Mononuclear cell (primary cell): ENCODE data around the gene EPN2. TPM values are rescaled to one million over a fixed set of nuclear protein-coding genes. Genes with fewer than 3 reads are reported as not detected.

Source experiments
- H3K27me3 ChIP-seq: 2 replicates; pipeline ENCODE4 v1.6.0; 2011; ENCODE audit warnings: low read length, control low read depth; ENCODE audit not compliant: insufficient read depth
- H3K4me1 ChIP-seq: 2 replicates; pipeline ENCODE4 v1.5.1; 2011; ENCODE audit warnings: mild to moderate bottlenecking, low read length, control low read depth; ENCODE audit not compliant: insufficient read depth
- H3K4me3 ChIP-seq: 2 replicates; pipeline ENCODE4 v1.5.1; 2011; ENCODE audit warnings: mild to moderate bottlenecking, low read length, moderate library complexity
- H3K9me3 ChIP-seq: 2 replicates; pipeline ENCODE4 v1.5.1; 2011; ENCODE audit warnings: low read depth, mild to moderate bottlenecking, control low read depth, low read length
- total RNA-seq: library from RNA; depleted of rRNA; stranded (reverse); fragments of >200 nt; gene quantifications from one replicate; pipeline ENCODE4 v1.2.3, GENCODE V29; 2012

The EPN2 gene
- total RNA-seq, 1 donor, result 8.4 TPM

DNA sequence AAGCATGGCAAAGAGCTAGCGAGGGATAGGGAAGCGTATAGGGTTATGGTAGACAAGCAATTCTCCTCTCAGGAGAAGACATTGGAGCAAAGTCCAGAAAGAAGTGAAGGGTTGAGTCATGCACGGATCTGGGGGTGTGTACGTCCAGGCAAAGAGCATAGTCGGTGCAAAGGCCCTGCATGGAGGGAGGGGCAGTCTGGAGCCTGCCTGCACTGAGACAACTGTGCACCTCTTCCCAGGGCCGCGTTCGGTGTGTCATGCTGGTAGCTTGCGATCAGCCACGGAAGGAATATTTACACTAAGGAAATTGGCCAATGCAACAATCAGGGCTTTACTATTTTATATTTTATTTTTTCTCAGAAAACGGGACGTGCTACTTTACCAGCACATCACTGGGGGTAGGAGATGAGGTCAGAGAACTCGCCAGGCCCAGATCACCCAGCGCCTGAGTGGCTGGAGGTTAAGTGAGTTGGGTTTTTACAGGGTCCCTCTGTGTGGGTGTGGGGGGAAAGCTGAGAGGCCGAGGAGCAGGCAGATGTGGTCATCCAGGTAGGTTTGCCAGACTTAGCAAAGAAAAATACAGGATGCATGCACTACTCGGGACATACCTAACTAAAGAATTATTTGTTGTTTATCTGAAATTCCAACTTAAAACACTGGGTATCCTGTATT is 132.1 kb downstream of the EPN2 start:
- Histone ChIP-seq H3K4me1 (peaks cover 60% of the 10 kb centered on the region), H3K27me3 (no peaks in the 10 kb centered on the region), H3K4me3 (no peak overlapping the region), H3K9me3 (no peaks in the 10 kb centered on the region)

DNA sequence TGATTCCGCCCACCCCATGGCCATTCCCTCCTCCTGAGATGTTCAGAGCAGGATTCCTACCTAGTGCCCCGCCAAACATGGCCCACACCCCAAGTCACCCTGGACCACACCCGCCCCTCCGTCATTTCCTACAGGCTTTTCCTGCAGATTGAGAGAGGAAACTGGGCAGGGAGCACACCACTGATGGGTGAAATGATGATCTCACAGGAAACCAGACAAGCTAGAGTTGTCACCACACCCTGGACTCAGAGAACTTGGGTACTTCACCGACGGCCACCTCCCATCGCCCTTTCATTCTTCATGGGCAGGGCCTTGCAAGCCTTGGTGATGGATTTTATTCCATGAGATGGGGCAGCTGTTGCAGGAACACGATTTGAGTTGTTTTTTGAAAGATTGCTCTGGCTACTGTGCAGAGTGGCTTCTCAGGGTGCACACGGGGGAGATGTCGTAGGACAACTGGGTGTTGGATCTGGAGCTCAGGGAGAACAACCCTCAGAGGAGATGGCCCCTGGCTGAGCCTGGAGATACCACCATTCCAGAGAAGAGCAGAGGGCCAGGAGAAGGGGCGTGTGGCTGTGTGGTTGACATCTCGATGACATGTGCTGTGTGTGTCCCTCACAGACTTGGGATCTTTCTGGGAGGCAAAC is 132.8 kb downstream of the EPN2 start:
- H3K9me3 ChIP-seq, result no peaks in the 10 kb centered on the region
- peaks cover 60% of the 10 kb centered on the region for H3K4me1 ChIP-seq
- no peak overlapping the region for H3K4me3 ChIP-seq
- H3K27me3 ChIP-seq, result no peaks in the 10 kb centered on the region

DNA sequence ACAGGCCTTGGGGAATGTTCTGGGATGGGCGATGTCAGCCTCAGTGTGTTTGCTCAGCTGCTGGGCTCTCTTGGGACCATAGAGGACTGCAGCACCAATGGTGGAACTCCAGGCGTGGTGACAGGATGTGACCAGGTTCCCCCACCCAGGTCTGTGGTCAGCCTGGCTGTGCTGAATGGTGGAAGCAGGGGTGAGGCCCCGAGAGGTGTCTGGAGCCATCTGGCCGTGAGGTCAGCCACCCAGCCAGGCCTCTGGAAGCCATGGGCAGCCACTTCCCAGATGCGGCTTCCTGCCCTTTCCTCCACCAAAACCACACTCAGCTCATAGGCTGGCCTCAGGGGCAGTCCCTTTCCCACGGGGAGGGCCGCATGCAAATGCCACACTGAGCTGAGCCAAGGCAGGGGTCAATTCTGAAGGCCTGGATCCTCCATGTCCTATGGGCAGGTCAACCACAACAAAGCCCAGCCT is 133.4 kb downstream of the EPN2 start:
- Histone ChIP-seq H3K4me1 (peaks cover 60% of the 10 kb centered on the region), H3K9me3 (no peaks in the 10 kb centered on the region), H3K4me3 (no peak overlapping the region), H3K27me3 (no peaks in the 10 kb centered on the region)

DNA sequence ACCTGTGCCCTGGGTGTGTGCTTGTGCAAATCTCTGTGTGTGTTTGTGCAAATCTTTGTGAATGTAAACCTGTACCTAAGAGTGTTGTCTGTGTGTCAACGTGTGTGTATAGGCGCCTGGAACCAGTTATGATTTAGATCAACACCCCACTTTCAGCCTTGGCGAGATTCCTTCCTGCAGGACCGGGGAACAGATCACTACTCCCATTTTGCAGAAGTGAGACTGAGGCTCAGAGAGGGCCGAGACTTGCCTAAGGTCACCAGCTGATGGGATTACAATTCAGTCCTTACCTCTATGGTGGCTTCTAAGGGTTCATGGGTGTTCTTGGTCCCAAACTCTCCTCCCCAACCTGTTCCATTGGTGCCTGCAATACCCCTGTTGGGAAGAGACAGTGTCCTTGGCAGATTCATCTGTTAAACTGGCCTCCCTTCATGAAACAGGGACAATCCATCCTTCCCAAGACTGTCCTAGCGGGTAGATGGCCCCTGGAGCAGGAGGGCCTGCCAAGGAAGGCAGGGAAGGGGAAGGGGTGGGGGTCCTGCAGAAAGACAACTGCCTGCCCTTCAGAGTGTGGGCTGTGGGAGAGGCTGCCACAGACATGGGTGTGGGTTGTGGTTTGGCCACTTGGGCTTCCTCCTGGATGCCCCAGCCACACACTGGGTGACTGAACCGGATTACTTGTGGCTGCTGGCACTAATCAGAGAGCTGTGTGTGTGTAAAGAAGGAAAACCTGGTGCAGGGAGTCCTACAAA is 134.3 kb downstream of the EPN2 start:
- no peaks in the 10 kb centered on the region for H3K9me3 ChIP-seq
- no peaks in the 10 kb centered on the region for H3K27me3 ChIP-seq
- no peak overlapping the region for H3K4me3 ChIP-seq
- H3K4me1 ChIP-seq, result peaks cover 64% of the 10 kb centered on the region

DNA sequence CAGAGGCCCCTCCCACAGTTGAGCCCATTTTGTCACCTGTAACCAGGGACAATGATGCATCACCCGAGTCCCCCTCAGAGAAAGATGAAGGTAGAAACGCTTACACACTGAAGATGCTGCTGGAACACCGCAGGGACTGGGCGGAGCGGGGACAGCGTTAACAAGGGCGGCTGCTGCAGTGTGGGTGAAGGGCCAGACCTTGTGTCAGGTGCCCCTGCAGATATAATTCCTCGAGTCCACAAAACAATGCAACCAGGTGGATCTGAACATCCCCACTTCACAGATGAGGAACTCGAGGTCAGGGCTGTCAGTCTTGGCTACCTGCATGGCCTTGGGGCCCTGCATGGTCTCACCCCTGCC is 134.8 kb downstream of the EPN2 start:
- H3K27me3 ChIP-seq, result no peaks in the 10 kb centered on the region
- no peaks in the 10 kb centered on the region for H3K9me3 ChIP-seq
- H3K4me3 ChIP-seq, result no peak overlapping the region
- H3K4me1 ChIP-seq, result peaks cover 69% of the 10 kb centered on the region

DNA sequence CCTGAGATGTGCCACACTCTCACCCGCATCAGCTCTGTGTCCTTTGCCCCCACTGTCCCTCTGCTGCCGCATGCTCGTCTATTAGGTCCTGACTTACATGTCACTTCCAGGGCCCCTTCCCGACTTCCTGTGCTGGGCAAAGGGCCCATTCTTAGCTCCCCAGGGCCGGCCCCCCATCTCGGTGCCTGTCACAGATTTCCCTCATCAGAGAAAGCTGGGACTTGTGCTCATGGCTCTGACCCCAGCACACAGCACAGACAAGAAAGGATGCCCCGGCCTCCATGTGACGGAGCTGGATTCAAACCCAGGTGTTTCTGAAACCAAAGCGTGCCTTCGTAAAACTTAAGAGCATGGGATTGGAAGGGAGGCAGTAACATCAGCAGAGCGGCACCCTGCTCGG is 135.3 kb downstream of the EPN2 start:
- peaks cover 70% of the 10 kb centered on the region for H3K4me1 ChIP-seq
- H3K27me3 ChIP-seq, result no peaks in the 10 kb centered on the region
- H3K4me3 ChIP-seq, result no peak overlapping the region
- H3K9me3 ChIP-seq, result no peaks in the 10 kb centered on the region

DNA sequence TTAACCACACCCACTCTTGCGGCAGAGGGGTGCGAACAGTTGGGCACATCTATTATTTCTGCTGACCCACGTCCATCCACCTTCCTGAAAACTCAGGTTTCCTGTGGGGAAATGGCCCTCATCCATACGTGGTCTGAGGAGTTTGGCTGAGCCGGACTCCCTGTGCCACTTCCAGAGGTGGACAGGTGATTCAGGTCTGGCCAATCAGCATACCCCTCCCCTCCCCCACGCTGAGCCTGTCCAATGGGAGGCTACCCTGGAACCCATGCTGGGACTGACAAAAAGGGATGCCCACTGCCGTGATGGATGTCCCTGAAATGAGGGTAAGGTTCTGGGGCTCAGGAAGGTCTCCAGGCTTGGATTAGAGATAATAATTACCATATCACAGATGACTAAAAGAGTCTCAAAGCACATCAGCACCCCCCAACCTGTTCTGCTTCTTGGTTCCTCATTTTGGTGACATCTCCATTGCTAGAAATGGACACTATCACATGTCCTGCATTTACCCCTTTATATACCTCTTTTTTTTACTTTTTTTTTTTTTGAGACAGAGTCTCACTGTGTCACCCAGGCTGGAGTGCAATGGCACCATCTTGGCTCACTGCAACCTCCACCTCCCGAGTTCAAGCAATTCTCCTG is 135.8 kb downstream of the EPN2 start:
- no peak overlapping the region for H3K4me3 ChIP-seq
- peaks cover 68% of the 10 kb centered on the region for H3K4me1 ChIP-seq
- H3K9me3 ChIP-seq, result no peaks in the 10 kb centered on the region
- H3K27me3 ChIP-seq, result no peaks in the 10 kb centered on the region

DNA sequence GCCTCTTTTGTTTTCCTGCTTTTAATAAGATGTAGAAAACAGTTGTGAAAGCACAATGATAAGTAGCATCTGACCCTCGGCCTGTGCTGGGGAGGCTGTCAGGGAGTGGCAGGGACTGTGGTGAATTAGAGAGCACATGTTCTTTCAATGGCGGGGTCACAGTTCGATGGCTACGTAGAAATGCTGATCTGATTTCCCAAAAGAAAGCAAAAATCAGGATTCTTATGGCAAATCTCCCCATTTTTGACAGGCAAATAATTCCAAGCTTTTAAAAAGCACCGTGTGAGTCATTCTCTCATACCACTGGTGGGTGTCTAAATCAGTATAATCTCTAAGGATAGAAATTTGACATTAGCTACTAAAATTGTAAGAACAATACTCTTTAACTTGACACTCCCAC is 137.0 kb downstream of the EPN2 start:
- H3K4me1 ChIP-seq, result peaks cover 64% of the 10 kb centered on the region
- H3K9me3 ChIP-seq, result no peaks in the 10 kb centered on the region
- H3K27me3 ChIP-seq, result no peaks in the 10 kb centered on the region
- no peak overlapping the region for H3K4me3 ChIP-seq

DNA sequence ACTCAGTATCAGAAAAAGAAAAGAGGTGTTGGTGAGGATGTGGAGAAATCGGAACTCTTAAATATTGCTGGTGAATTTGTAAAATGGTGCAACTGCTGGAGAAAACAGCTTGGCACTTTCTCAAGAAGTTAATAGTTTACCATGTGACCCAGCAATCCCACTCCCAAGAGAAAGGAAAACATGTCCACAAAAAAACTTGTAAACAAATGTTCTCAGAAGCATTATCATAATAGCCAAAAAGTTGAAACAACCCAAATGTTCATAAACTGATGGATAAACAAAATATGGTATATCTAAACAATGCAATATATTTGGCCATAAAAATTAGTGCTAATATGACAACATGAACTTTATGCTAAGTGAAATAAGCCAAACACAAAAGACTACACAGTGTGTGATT is 138.6 kb downstream of the EPN2 start:
- H3K4me1 ChIP-seq, result peaks cover 54% of the 10 kb centered on the region
- H3K4me3 ChIP-seq, result no peak overlapping the region
- no peaks in the 10 kb centered on the region for H3K9me3 ChIP-seq
- H3K27me3 ChIP-seq, result no peaks in the 10 kb centered on the region

DNA sequence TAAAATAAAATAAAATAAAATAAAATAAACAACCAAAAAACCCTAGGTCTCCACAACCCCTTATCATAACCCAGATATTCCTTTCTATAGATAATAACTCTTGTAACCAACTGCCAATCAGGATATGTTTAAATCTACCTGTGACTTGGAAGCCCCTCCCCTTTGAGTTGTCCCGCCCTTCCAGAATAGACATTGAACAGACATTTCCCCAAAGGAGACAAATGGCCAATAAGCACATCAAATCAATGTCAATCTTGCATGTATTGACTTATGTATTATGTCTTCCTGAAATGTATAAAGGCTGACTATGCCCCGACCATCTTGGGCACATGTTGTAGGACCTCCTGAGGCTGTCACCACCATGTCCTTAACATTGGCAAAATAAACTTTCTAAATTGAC is 139.6 kb downstream of the EPN2 start:
- Histone ChIP-seq H3K4me3 (no peak overlapping the region), H3K4me1 (peaks cover 43% of the 10 kb centered on the region), H3K9me3 (no peaks in the 10 kb centered on the region), H3K27me3 (no peaks in the 10 kb centered on the region)

DNA sequence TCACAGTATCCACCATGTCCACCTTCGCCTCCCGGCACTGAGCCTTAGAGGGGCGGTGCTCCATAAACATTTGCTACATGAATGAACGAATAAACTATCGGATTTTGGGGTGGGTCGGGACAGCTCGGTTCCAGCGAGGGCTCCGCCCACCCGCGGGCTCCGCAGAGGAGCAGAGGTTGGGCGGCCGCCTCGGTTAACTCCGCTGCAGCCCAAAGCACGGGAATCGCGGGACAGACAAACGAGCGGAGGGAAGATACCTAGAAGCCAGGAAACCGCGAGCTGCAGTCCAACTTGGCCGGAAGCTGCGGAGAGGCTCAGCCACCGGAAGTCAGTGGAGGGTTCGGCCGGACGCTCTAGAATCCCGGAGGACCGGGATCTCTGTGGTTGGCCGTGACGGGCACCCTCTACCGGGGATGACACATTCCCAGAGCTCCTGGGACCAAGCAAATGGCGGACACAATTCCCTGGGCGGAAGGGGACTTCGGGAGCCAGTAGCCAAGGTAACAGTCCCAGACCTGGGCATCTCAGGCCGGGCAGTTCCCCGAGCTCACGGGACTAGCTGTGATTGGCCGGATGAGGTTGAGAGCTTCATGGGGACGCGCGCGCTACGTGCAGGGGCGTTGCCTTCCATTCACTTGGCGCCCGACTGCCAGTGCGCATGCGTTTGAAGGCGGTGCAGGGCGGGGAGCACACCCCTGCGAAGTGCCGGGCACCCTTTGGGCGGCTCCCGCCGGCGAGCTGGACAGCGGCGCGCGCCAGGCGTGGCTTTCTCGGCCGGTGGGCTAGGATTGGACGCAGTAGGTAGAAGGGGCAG is 140.6 kb downstream of the EPN2 start:
- Histone ChIP-seq H3K4me3 (peak overlapping the region; percentile 78), H3K4me1 (peaks cover 34% of the 10 kb centered on the region), H3K9me3 (no peaks in the 10 kb centered on the region), H3K27me3 (no peaks in the 10 kb centered on the region)

DNA sequence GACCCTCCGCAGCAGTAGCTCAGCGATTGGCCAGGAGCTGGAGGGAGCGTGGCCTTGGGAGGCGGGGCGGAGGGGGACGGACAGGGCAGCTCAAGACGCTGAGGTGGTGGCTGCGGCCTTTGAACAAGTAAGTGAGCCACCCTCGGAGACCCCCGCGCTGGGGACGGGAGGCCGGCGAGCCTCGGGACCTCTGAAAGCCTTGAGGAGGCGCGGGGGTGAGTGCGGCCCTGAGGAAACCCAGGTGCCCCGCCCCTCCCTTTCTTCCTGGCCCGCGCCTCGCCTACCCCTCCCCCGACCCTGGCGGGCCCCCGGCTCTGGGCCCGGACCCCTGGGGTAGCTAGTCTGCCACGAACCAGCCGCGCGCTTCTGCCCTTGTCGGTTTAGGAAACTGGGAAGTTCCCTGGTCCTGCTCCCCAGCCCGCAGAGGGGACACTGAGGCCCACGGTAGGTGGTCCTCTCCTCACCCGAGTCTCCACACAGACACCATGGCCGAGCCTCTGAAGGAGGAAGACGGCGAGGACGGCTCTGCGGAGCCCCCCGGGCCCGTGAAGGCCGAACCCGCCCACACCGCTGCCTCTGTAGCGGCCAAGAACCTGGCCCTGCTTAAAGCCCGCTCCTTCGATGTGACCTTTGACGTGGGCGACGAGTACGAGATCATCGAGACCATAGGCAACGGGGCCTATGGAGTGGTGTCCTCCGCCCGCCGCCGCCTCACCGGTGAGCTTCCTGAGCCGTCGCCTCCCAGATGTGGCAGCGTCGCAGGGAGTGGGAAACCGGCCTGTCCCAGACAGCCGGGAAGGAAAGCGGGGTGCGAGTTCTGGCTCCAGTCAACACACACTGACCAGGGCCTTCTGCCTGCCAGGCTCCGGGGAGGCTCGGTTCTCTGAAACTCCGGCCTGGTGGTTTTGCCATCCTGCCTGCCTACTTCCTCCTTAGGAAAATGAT is 141.5 kb downstream of the EPN2 start, which contains the start of gene MAPK7:
Gene MAPK7, plus strand, starts transcription at position 83 of the 945 bp plus-strand sequence. Its CDS starts 403 bp downstream, at position 486.
- H3K9me3 ChIP-seq, result no peaks in the 10 kb centered on the region
- H3K4me3 ChIP-seq, result peak within 1 kb of the TSS; percentile 78
- no peaks in the 10 kb centered on the region for H3K27me3 ChIP-seq
- peaks cover 25% of the 10 kb centered on the region for H3K4me1 ChIP-seq

DNA sequence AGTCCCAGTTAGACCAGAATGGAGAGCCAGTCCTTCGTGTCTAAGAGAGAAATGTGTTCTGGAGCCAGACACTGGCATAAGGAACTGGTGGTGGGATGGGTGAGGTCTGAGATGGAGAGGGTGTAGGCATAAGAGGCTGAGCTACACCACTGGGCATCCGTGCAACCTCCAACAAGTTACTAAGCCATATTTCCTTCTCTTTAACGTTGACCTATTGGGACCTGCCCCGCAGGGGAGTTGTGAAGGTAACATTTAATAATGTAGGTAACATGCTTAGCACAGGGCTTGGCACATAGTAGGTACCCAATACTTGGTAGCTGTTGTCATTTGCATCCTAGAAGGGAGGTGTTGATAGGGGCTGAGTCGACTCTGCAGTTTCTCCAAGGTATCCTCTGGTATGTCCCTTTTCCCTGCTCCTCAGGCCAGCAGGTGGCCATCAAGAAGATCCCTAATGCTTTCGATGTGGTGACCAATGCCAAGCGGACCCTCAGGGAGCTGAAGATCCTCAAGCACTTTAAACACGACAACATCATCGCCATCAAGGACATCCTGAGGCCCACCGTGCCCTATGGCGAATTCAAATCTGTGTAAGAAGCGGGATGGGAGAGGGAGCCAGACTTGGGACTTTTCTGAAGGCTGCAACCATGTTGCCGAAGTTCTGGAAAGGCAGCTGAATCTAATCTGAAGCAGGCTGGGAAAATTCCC is 142.3 kb downstream of the EPN2 start:
- peaks cover 27% of the 10 kb centered on the region for H3K4me1 ChIP-seq
- no peaks in the 10 kb centered on the region for H3K27me3 ChIP-seq
- H3K4me3 ChIP-seq, result peak overlapping the region; percentile 78
- H3K9me3 ChIP-seq, result no peaks in the 10 kb centered on the region
